GM06990 (cell line): ENCODE measurements around the gene CARD14.

ENCODE experiments used
- DNase-seq: peaks from one replicate; pipeline ENCODE4 v3.0.0-alpha.2; 2011; ENCODE audit not compliant: insufficient read length; ENCODE audit errors: extremely low read depth
- H3K27me3 ChIP-seq: replicated peaks from 2 replicates; pipeline ENCODE4 v1.6.0; 2011; ENCODE audit warnings: low read length; ENCODE audit not compliant: control insufficient read depth, insufficient read depth
- H3K36me3 ChIP-seq: 2 replicates; pipeline ENCODE4 v1.5.1; 2011; ENCODE audit warnings: low read length; ENCODE audit not compliant: control insufficient read depth, insufficient read depth
- H3K4me3 ChIP-seq: replicated peaks from 2 replicates; pipeline ENCODE4 v1.5.1; 2011; ENCODE audit warnings: low read depth, mild to moderate bottlenecking, control low read depth, low read length
- CTCF ChIP-seq: IDR thresholded peaks from 2 replicates; pipeline ENCODE4 v1.5.1; 2011; ENCODE audit warnings: low read length, control low read depth, mild to moderate bottlenecking, inconsistent platforms; ENCODE audit not compliant: insufficient read depth, poor library complexity, severe bottlenecking

The CARD14 gene

GRCh38 chr17:80214012-80214877 lies 44.4 kb downstream of the CARD14 start:
- Histone ChIP-seq H3K4me3 (no peak overlapping the region), H3K27me3 (no peaks in the 10 kb centered on the region), H3K36me3 (peaks cover 20% of the 10 kb centered on the region)
- TF ChIP-seq CTCF: no peak
- no peak for DNase-seq

GRCh38 chr17:80214878-80215210 lies 45.0 kb downstream of the CARD14 start:
- H3K27me3 ChIP-seq: no peaks in the 10 kb centered on the region
- no peak overlapping the region for H3K4me3 ChIP-seq
- DNase-seq: no peak
- H3K36me3 ChIP-seq: peaks cover 20% of the 10 kb centered on the region
- TF ChIP-seq CTCF: no peak

- H3K27me3 ChIP-seq: no peaks in the 10 kb centered on the region
- H3K4me3 ChIP-seq: no peak overlapping the region
- peaks cover 12% of the 10 kb centered on the region for H3K36me3 ChIP-seq
- no peak for TF ChIP-seq CTCF
- no peak for DNase-seq
Measured at GRCh38 chr17:80216473-80217456, 46.9 kb downstream of the CARD14 start.

GRCh38 chr17:80217703-80218362 lies 48.0 kb downstream of the CARD14 start:
- no peak for TF ChIP-seq CTCF
- no peak overlapping the region for H3K4me3 ChIP-seq
- H3K27me3 ChIP-seq: no peaks in the 10 kb centered on the region
- peaks cover 8% of the 10 kb centered on the region for H3K36me3 ChIP-seq
- DNase-seq: no peak

GRCh38 chr17:80218391-80218790 lies 48.6 kb downstream of the CARD14 start:
- no peak overlapping the region for H3K4me3 ChIP-seq
- H3K27me3 ChIP-seq: no peaks in the 10 kb centered on the region
- peaks cover 8% of the 10 kb centered on the region for H3K36me3 ChIP-seq
- DNase-seq: no peak
- TF ChIP-seq CTCF: no peak
